ENCODE data around the gene AKT3.
"Not testable (repeated sequence)": the region's sequence is repeated elsewhere in the genome, so short reads cannot be mapped to it uniquely, and the experiment has no call there.

Gene AKT3

GRCh38 chr1:243792891-243793290 is 57.2 kb downstream of the AKT3 start:
- Histone ChIP-seq H3K36me3 (ENCODE audit: control insufficient read depth, insufficient read depth, low read length) (no peaks in the 10 kb centered on the region), H3K9me3 (ENCODE audit: control insufficient read depth, low read length) (no peaks in the 10 kb centered on the region), H3K27ac (ENCODE audit: insufficient read depth, low read length, poor library complexity, severe bottlenecking) (no peak overlapping the region), H3K4me1 (ENCODE audit: control insufficient read depth, insufficient read depth, low read length, poor library complexity, severe bottlenecking) (no peaks in the 10 kb centered on the region), H3K27me3 (replicated peaks; ENCODE audit: control insufficient read depth, insufficient read depth, low read length, poor library complexity, severe bottlenecking) (no peaks in the 10 kb centered on the region), H3K4me3 (ENCODE audit: insufficient read depth, low read depth, low read length, poor library complexity, severe bottlenecking) (no peak overlapping the region)
- no peak for DNase-seq

GRCh38 chr1:243792401-243792800 is 57.6 kb downstream of the AKT3 start:
- Histone ChIP-seq H3K4me3 (ENCODE audit: insufficient read depth, low read depth, low read length, poor library complexity, severe bottlenecking) (no peak overlapping the region), H3K36me3 (ENCODE audit: control insufficient read depth, insufficient read depth, low read length) (no peaks in the 10 kb centered on the region), H3K27ac (ENCODE audit: insufficient read depth, low read length, poor library complexity, severe bottlenecking) (no peak overlapping the region), H3K9me3 (ENCODE audit: control insufficient read depth, low read length) (no peaks in the 10 kb centered on the region), H3K27me3 (replicated peaks; ENCODE audit: control insufficient read depth, insufficient read depth, low read length, poor library complexity, severe bottlenecking) (no peaks in the 10 kb centered on the region), H3K4me1 (ENCODE audit: control insufficient read depth, insufficient read depth, low read length, poor library complexity, severe bottlenecking) (no peaks in the 10 kb centered on the region)
- no peak for DNase-seq

GRCh38 chr1:243791586-243792267 is 58.3 kb downstream of the AKT3 start:
- Histone ChIP-seq H3K27ac (ENCODE audit: insufficient read depth, low read length, poor library complexity, severe bottlenecking) (no peak overlapping the region), H3K36me3 (ENCODE audit: control insufficient read depth, insufficient read depth, low read length) (no peaks in the 10 kb centered on the region)
- no peak for DNase-seq

GRCh38 chr1:243790404-243790803 is 59.6 kb downstream of the AKT3 start:
- Histone ChIP-seq H3K4me3 (ENCODE audit: insufficient read depth, low read depth, low read length, poor library complexity, severe bottlenecking) (no peak overlapping the region), H3K27me3 (replicated peaks; ENCODE audit: control insufficient read depth, insufficient read depth, low read length, poor library complexity, severe bottlenecking) (no peaks in the 10 kb centered on the region), H3K9me3 (ENCODE audit: control insufficient read depth, low read length) (no peaks in the 10 kb centered on the region), H3K4me1 (ENCODE audit: control insufficient read depth, insufficient read depth, low read length, poor library complexity, severe bottlenecking) (no peaks in the 10 kb centered on the region), H3K36me3 (ENCODE audit: control insufficient read depth, insufficient read depth, low read length) (no peaks in the 10 kb centered on the region), H3K27ac (ENCODE audit: insufficient read depth, low read length, poor library complexity, severe bottlenecking) (no peak overlapping the region)
- no peak for DNase-seq

More at GRCh38 chr1:243791586-243792267, 58.3 kb downstream of the AKT3 start:
- Histone ChIP-seq H3K9me3 (ENCODE audit: control insufficient read depth, low read length) (no peaks in the 10 kb centered on the region), H3K27me3 (replicated peaks; ENCODE audit: control insufficient read depth, insufficient read depth, low read length, poor library complexity, severe bottlenecking) (no peaks in the 10 kb centered on the region), H3K4me1 (ENCODE audit: control insufficient read depth, insufficient read depth, low read length, poor library complexity, severe bottlenecking) (no peaks in the 10 kb centered on the region), H3K4me3 (ENCODE audit: insufficient read depth, low read depth, low read length, poor library complexity, severe bottlenecking) (no peak overlapping the region)

- Histone ChIP-seq H3K4me1 (ENCODE audit: control insufficient read depth, insufficient read depth, low read length, poor library complexity, severe bottlenecking) (no peaks in the 10 kb centered on the region), H3K36me3 (ENCODE audit: control insufficient read depth, insufficient read depth, low read length) (no peaks in the 10 kb centered on the region), H3K4me3 (ENCODE audit: insufficient read depth, low read depth, low read length, poor library complexity, severe bottlenecking) (no peak overlapping the region), H3K27ac (ENCODE audit: insufficient read depth, low read length, poor library complexity, severe bottlenecking) (no peak overlapping the region), H3K27me3 (replicated peaks; ENCODE audit: control insufficient read depth, insufficient read depth, low read length, poor library complexity, severe bottlenecking) (no peaks in the 10 kb centered on the region), H3K9me3 (ENCODE audit: control insufficient read depth, low read length) (no peaks in the 10 kb centered on the region)
- DNase-seq: no peak
Observed at GRCh38 chr1:243786531-243786930, 63.5 kb downstream of the AKT3 start.

- Histone ChIP-seq H3K27me3 (replicated peaks; ENCODE audit: control insufficient read depth, insufficient read depth, low read length, poor library complexity, severe bottlenecking) (no peaks in the 10 kb centered on the region), H3K4me3 (ENCODE audit: insufficient read depth, low read depth, low read length, poor library complexity, severe bottlenecking) (no peak overlapping the region), H3K9me3 (ENCODE audit: control insufficient read depth, low read length) (no peaks in the 10 kb centered on the region), H3K4me1 (ENCODE audit: control insufficient read depth, insufficient read depth, low read length, poor library complexity, severe bottlenecking) (no peaks in the 10 kb centered on the region), H3K36me3 (ENCODE audit: control insufficient read depth, insufficient read depth, low read length) (no peaks in the 10 kb centered on the region), H3K27ac (ENCODE audit: insufficient read depth, low read length, poor library complexity, severe bottlenecking) (no peak overlapping the region)
- DNase-seq: no peak
Observed at GRCh38 chr1:243784506-243784905, 65.5 kb downstream of the AKT3 start.

GRCh38 chr1:243783714-243784113 is 66.3 kb downstream of the AKT3 start:
- Histone ChIP-seq H3K27ac (ENCODE audit: insufficient read depth, low read length, poor library complexity, severe bottlenecking) (no peak overlapping the region), H3K9me3 (ENCODE audit: control insufficient read depth, low read length) (no peaks in the 10 kb centered on the region), H3K36me3 (ENCODE audit: control insufficient read depth, insufficient read depth, low read length) (no peaks in the 10 kb centered on the region), H3K4me1 (ENCODE audit: control insufficient read depth, insufficient read depth, low read length, poor library complexity, severe bottlenecking) (no peaks in the 10 kb centered on the region), H3K4me3 (ENCODE audit: insufficient read depth, low read depth, low read length, poor library complexity, severe bottlenecking) (no peak overlapping the region), H3K27me3 (replicated peaks; ENCODE audit: control insufficient read depth, insufficient read depth, low read length, poor library complexity, severe bottlenecking) (no peaks in the 10 kb centered on the region)
- no peak for DNase-seq

GRCh38 chr1:243772361-243773050 is 77.5 kb downstream of the AKT3 start:
- not testable (repeated sequence) for H3K36me3 ChIP-seq (ENCODE audit: control insufficient read depth, insufficient read depth, low read length); H3K9me3 ChIP-seq (ENCODE audit: control insufficient read depth, low read length); H3K4me1 ChIP-seq (ENCODE audit: control insufficient read depth, insufficient read depth, low read length, poor library complexity, severe bottlenecking); DNase-seq; H3K27ac ChIP-seq (ENCODE audit: insufficient read depth, low read length, poor library complexity, severe bottlenecking); H3K27me3 ChIP-seq (replicated peaks; ENCODE audit: control insufficient read depth, insufficient read depth, low read length, poor library complexity, severe bottlenecking); H3K4me3 ChIP-seq (ENCODE audit: insufficient read depth, low read depth, low read length, poor library complexity, severe bottlenecking)

GRCh38 chr1:243770860-243771259 is 79.2 kb downstream of the AKT3 start:
- Histone ChIP-seq H3K9me3 (ENCODE audit: control insufficient read depth, low read length) (no peaks in the 10 kb centered on the region), H3K4me1 (ENCODE audit: control insufficient read depth, insufficient read depth, low read length, poor library complexity, severe bottlenecking) (no peaks in the 10 kb centered on the region), H3K27me3 (replicated peaks; ENCODE audit: control insufficient read depth, insufficient read depth, low read length, poor library complexity, severe bottlenecking) (no peaks in the 10 kb centered on the region), H3K27ac (ENCODE audit: insufficient read depth, low read length, poor library complexity, severe bottlenecking) (no peak overlapping the region), H3K4me3 (ENCODE audit: insufficient read depth, low read depth, low read length, poor library complexity, severe bottlenecking) (no peak overlapping the region), H3K36me3 (ENCODE audit: control insufficient read depth, insufficient read depth, low read length) (no peaks in the 10 kb centered on the region)
- no peak for DNase-seq

GRCh38 chr1:243765676-243766075 is 84.4 kb downstream of the AKT3 start:
- no peaks in the 10 kb centered on the region for H3K27me3 ChIP-seq (replicated peaks; ENCODE audit: control insufficient read depth, insufficient read depth, low read length, poor library complexity, severe bottlenecking)
- no peaks in the 10 kb centered on the region for H3K36me3 ChIP-seq (ENCODE audit: control insufficient read depth, insufficient read depth, low read length)
- DNase-seq: no peak
- H3K9me3 ChIP-seq (ENCODE audit: control insufficient read depth, low read length): no peaks in the 10 kb centered on the region
- H3K4me3 ChIP-seq (ENCODE audit: insufficient read depth, low read depth, low read length, poor library complexity, severe bottlenecking): no peak overlapping the region
- H3K27ac ChIP-seq (ENCODE audit: insufficient read depth, low read length, poor library complexity, severe bottlenecking): no peak overlapping the region
- H3K4me1 ChIP-seq (ENCODE audit: control insufficient read depth, insufficient read depth, low read length, poor library complexity, severe bottlenecking): no peaks in the 10 kb centered on the region

Measured in effector memory CD4-positive, alpha-beta T cell (primary cell).